ENCODE data around the gene SLC26A8.
"Not testable (repeated sequence)": the region's sequence is repeated elsewhere in the genome, so short reads cannot be mapped to it uniquely, and the experiment has no call there.

Gene SLC26A8

DNA sequence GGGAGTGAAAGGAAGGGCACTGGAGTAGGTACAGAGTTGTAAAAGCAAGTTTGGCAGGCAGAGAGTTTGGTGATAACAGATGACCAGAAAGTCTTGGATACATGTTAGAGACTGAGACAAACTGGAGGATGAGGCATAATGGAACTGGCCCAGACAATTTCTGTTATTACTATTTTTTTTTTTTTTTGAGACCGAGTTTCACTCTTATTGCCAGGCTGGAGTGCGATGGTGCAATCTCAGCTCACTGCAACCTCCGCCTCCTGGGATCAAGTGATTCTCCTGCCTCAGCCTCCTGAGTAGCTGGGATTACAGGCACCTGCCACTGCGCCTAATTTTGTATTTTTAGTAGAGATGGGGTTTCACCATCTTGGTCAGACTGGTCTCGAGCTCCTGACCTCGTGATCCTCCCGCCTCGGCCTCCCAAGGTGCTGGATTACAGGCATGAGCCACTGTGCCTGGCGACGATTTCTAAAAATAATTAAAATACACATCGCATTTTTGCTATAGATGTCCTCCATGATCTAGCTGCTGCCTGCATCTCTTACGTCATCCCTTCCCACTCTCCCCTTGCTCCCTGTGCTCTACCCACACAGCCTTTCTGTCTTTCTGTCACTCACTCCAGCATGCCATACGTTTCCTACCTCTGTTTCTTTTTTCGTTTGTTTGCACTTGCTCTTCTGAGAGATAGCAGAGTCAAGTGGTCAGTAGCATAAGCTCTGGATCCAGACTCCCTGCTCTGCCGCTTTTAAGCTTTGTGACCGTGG, 26.7 kb upstream of the SLC26A8 start:
- DNase-seq = no peak

GRCh38 chr6:36050305-36050704, 25.9 kb upstream of the SLC26A8 start:
- no peak for DNase-seq

DNA sequence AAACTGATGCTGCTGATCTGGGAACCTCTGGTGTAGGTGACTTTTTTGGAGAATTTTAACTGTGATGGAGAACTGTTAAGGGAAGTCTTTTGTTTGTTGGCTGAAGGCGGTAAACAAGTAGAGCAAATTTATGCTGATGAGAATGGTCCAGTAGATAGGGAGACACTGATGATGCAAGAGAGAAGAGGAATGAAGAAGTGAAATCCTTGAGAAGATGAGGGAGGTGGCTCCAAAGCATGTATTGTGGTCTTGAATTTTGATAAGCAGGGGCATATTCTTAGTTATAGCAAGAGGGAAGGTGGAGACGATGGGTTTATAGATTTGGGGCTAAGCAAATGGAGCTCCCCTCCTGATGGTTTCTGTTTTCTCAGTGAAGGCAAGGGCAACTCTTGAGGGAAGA, 25.1 kb upstream of the SLC26A8 start:
- no peak for DNase-seq

DNA sequence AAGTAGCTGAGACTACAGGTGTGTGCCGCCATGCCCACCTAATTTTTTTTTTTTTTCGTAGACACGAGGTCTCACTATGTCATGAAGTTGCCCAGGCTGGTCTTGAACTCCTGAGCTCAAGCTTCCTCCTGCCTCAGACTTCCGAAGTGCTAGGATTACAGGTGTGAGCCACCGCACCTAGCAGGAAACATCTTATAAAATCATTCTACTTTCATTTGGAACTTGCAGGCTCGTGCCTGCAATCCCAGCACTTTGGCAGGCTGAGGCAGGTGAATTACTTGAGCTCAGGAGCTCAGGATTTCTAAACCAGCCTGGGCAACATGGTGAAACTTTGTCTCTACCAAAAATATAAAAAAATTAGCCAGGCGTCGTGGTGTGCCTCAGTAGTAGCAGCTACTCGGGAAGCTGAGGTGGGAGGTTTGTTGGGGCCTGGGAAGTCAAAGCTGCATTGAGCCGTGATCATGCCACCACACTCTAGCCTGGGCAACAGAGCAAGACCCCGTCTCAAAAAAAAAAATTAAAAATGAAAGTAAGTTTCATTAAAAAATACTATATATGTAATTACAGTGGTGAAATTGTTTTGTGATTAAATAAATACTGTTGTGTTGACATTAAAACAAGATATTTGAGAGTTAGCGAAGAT, 18.3 kb upstream of the SLC26A8 start:
- no peak for DNase-seq

- no peak for DNase-seq
Measured at GRCh38 chr6:36040958-36041357, 16.5 kb upstream of the SLC26A8 start.

GRCh38 chr6:36039112-36039511, 14.7 kb upstream of the SLC26A8 start:
- DNase-seq = no peak

GRCh38 chr6:36038120-36038876, 13.9 kb upstream of the SLC26A8 start:
- no peak for DNase-seq

- DNase-seq = peak in 1 of 2 experiments; percentile 16
Measured at GRCh38 chr6:36035225-36035624, 10.8 kb upstream of the SLC26A8 start.

DNA sequence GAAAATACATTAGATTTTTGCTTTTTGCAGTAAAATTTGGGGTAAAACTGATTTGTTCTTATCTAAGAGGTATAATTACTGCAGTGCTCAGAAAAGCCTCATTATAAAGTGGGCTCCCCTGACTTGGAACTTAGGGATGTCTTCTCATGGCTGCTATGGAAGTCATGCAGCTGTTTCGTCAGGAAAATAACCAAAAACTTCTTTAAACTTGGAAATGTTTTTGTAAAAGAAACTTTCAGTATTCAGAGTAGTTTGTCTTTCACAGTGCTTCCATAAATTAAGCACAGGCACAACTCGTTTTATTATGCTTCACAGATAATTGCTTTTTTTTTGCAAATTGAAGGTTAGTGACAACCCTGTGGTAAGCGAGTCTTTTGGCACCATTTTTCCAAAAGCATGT, 10.0 kb upstream of the SLC26A8 start:
- DNase-seq = no peak

- no peak for DNase-seq
Measured at GRCh38 chr6:36033935-36034334, 9.5 kb upstream of the SLC26A8 start.

GRCh38 chr6:36033144-36033543, 8.7 kb upstream of the SLC26A8 start:
- DNase-seq = not testable (repeated sequence)

DNA sequence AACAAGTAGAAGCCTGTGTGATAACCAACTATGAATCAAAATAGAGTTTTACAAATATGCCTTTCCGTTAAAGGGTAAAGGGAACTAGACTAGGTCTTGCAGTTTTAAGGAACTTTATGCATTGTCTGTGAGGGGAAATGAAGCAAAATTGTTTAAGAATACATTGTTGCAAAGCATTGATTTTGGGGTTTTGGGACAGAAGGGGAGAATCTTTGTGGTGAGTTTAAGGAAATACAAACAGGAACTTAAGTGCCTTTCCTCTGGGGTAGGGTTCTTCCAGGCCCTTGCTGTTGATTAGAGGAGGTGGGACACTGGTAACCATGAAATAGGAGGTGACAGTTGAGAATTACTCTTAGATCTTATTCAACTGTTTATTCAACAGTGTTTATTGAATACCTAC, 7.8 kb upstream of the SLC26A8 start:
- DNase-seq = no peak

DNA sequence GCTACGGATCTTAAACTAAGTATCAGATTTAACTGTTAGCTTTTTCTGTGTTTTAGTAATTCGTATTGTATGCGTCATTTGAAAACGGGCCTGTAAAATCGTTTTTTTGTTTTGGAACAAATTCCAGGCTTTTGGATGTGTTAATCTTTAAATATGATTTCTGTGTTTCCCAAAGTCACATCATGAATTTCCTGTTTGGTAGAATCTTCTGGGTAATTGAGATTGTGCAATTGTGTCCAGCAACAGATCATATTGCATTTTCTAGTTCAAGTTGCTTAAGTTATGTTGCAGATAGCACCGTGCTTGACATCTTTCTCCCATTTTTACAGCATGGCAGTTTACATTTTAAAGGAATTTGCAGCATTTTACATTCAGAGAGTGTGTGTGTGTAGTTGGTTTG, 5.0 kb upstream of the SLC26A8 start:
- no peak for DNase-seq

DNA sequence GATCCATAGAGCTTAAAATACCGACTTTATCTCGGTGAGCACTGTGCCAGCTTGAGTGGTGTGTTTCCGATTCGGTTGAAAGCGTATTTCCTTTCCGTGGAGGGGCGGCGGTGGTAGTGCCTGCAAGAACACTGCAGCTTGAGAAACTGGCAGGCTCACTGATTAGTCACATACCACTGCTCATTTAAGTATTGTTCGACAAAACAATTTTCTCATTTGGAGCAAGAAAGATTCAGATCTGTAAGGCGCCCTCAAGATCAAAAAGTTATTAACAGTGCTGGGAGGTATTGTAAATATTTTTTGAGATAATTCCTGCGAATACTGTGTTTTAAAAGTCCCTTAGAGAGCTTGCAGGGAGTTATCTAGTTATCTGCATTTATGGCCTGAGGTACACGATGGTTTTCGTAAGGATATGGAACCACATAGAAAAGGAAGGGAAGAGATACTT, 4.5 kb upstream of the SLC26A8 start:
- peak in 1 of 2 experiments; percentile 47 for DNase-seq

GRCh38 chr6:36028088-36028876, 3.8 kb upstream of the SLC26A8 start:
- DNase-seq = peak in 1 of 2 experiments; percentile 28

DNA sequence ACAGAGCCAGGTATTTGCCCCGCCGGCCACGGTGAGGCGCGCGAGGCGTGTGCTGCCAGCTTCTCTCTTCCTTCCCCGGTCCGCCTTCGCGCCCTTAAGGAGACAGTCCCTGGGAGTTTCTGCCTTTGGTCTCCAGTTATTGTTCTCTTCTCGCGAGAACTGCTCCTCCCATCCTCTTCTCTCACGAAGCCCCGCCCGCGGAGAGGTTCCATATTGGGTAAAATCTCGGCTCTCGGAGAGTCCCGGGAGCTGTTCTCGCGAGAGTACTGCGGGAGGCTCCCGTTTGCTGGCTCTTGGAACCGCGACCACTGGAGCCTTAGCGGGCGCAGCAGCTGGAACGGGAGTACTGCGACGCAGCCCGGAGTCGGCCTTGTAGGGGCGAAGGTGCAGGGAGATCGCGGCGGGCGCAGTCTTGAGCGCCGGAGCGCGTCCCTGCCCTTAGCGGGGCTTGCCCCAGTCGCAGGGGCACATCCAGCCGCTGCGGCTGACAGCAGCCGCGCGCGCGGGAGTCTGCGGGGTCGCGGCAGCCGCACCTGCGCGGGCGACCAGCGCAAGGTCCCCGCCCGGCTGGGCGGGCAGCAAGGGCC, 3.2 kb upstream of the SLC26A8 start, which contains the start of gene MAPK14:
TSS of gene MAPK14 (plus strand) at position 308 of the 587 bp plus-strand sequence. CDS start 350 bp downstream, outside the sequence.
- peak; percentile 99 to 100 for DNase-seq

DNA sequence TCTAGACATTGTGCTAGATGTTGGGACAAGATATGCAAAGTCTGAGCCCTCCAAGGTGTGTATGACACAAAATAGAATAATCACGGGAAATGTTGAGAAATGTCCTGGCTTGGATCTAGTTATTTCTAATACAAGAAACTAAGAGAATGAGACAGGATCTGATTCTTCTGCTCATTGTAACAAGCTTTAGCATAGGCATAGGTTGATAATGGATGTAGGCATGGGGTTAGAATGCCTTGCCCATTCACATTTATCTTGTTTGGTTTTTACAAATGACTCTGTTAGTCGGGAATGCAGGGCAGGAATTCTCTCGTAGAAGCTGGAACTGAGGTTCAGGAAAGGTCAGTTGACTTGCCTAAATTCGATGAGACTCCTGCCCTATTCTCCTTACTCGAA, 1.5 kb upstream of the SLC26A8 start:
- no peak for DNase-seq

GRCh38 chr6:36025260-36025931, 955 bp upstream of the SLC26A8 start:
- DNase-seq = no peak

DNA sequence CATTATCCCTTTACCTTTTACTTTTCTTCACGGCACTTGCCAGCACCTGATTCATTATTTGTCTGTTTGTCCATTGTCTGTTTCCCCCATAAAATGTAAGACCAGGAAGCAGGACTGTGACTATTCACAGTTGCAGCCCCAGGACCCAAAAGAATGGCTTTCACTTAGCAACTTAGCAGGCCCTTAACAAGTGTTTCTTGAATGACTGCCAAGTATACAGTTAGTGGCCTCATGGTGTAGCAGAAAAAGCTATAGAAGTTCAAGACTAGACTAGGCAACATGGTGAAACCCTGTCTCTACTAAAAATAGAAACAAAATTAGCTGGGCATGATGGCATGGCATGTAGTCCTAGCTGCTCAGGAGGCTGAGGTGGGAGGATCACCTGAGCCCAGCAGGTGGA, 4.3 kb downstream of the SLC26A8 start:
- DNase-seq = no peak

GRCh38 chr6:36019167-36019566, 5.3 kb downstream of the SLC26A8 start:
- no peak for DNase-seq

DNA sequence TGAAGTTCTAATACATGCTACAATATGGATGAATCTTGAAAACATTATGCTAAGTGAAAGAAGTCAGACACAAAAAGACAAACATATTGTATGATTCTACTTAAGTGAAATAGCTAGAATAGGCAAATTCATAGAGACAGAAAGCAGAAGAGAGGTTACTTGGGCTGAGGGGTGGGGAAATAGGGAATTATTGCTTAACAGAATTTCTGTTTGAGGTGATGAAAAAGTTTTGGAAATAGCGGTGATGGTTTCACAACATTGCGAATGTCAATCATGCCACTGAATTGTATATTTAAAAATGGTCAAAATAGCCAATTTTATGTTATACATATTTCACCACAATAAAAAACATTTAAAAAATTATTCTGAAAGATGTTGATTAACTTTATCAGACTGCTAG, 6.1 kb downstream of the SLC26A8 start:
- DNase-seq = no peak

GRCh38 chr6:36015666-36016065, 8.8 kb downstream of the SLC26A8 start:
- DNase-seq = no peak

Measured in NCI-H446 (cell line).